HUES48 (cell line): Measurements from ENCODE around the gene GAPDH.
A peak's percentile ranks its signal among the peaks of the same experiment; 100 is the strongest.
"Not testable (repeated sequence)": the region's sequence is repeated elsewhere in the genome, so short reads cannot be mapped to it uniquely, and the experiment has no call there.

Experiments
- H3K27ac ChIP-seq: one replicate; pipeline ENCODE4 v1.7.0; 2013; ENCODE audit warnings: low read depth, low read length, inconsistent platforms
- H3K27me3 ChIP-seq: 2 replicates; pipeline ENCODE4 v1.6.1; 2013; ENCODE audit warnings: mild to moderate bottlenecking, low read length; ENCODE audit not compliant: control insufficient read depth, insufficient read depth
- H3K36me3 ChIP-seq: 2 replicates; pipeline ENCODE4 v1.6.1; 2013; ENCODE audit warnings: low read length; ENCODE audit not compliant: control insufficient read depth, insufficient read depth
- H3K4me1 ChIP-seq: 2 replicates; pipeline ENCODE4 v1.6.1; 2013; ENCODE audit warnings: mild to moderate bottlenecking, low read length; ENCODE audit not compliant: control insufficient read depth, insufficient read depth
- H3K4me3 ChIP-seq: 2 replicates; pipeline ENCODE4 v1.5.1; 2013; ENCODE audit warnings: mild to moderate bottlenecking, low read depth, low read length
- H3K9ac ChIP-seq: 2 replicates; pipeline ENCODE4 v1.6.1; 2013; ENCODE audit warnings: mild to moderate bottlenecking, low read depth, low read length, moderate library complexity
- H3K9me3 ChIP-seq: 2 replicates; pipeline ENCODE4 v1.6.1; 2013; ENCODE audit warnings: low read length; ENCODE audit not compliant: control insufficient read depth, insufficient read depth

The GAPDH gene

DNA sequence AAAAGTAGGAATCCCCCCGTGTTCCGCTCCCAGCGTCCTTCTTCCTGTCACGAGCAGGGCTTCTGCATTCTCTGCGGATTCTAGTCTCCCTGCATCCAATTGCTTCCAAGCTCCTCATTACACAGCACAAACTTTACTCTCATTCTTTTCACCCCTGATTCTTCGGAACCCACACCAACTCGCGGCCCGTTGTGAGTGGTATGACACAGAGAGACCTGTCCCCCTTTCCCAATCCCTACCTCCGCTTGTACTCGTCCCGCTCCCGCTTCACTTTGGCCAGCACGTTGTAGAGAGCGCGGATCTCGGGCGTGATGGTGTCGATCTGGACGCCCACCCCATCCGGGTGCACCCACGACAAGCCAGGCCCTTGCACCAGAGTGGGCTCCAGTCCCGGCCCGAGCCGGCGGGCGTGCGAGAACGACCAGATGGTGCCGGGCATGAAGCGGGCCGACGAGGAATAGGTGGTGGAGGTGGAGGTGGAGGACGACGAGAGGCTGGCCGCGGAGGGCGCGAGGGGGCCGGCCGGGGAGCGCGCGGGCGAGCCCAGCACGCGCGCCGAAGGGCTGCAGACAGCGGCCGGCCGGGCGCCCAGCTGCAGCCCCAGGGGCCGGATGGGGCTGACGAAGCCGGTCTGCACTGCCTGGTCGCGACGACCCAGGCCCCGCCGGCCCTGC, 20.8 kb downstream of the GAPDH start:
- Histone ChIP-seq H3K36me3 (peaks cover 48% of the 10 kb centered on the region), H3K27ac (peak overlapping the region; percentile 68)

DNA sequence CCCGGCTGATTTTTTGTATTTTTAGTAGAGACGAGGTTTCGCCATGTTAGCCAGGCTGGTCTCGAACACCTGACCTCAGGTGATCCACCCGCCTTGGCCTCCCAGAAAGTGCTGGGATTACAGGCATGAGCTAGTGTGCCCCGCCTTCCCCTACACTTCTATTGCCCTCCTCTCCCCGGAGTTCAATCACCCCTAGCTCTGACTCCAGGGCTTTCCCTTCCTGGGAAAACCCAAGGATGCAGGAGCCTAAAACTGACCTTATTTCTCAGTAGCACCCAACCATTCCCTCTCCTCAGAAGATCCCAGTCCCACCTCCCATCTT, 22.1 kb downstream of the GAPDH start:
- H3K4me3 ChIP-seq, H3K27ac ChIP-seq: not testable (repeated sequence)

More for the DNA sequence above, 20.8 kb downstream of the GAPDH start:
- Histone ChIP-seq H3K4me3 (peak overlapping the region; percentile 90), H3K27me3 (no peaks in the 10 kb centered on the region), H3K4me1 (peaks cover 25% of the 10 kb centered on the region), H3K9me3 (no peaks in the 10 kb centered on the region), H3K9ac (0 out of 2 replicates have a peak overlapping the region, but pooled peaks have one; percentile 20)

DNA sequence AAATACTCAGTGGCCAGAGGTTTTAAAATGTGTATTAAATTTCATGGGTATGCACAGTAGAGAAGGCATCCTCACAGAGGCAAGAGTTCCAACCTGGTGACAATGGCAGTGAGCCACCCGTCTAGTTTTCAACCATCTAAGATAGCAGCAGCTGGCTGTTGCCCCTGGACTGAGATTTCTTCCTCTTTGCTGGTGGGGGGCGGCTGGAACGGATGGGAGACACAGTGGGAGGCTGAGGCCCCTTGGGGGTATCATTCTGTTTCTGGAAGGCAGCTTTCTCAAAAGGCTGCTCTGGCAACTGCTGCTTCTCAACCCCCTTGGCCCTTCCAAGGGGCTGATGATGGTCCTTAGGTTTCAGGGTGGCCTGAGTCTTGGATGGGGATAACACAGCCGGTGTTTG, 22.5 kb downstream of the GAPDH start:
- Histone ChIP-seq H3K4me1 (peaks cover 25% of the 10 kb centered on the region), H3K27ac (no peak overlapping the region), H3K9ac (no peak overlapping the region), H3K4me3 (no peak overlapping the region), H3K36me3 (peaks cover 50% of the 10 kb centered on the region), H3K9me3 (no peaks in the 10 kb centered on the region), H3K27me3 (no peaks in the 10 kb centered on the region)

More for the DNA sequence above, 22.1 kb downstream of the GAPDH start:
- Histone ChIP-seq H3K36me3 (peaks cover 50% of the 10 kb centered on the region), H3K4me1 (peaks cover 25% of the 10 kb centered on the region)
- not testable (repeated sequence) for H3K27me3 ChIP-seq, H3K9ac ChIP-seq, H3K9me3 ChIP-seq

DNA sequence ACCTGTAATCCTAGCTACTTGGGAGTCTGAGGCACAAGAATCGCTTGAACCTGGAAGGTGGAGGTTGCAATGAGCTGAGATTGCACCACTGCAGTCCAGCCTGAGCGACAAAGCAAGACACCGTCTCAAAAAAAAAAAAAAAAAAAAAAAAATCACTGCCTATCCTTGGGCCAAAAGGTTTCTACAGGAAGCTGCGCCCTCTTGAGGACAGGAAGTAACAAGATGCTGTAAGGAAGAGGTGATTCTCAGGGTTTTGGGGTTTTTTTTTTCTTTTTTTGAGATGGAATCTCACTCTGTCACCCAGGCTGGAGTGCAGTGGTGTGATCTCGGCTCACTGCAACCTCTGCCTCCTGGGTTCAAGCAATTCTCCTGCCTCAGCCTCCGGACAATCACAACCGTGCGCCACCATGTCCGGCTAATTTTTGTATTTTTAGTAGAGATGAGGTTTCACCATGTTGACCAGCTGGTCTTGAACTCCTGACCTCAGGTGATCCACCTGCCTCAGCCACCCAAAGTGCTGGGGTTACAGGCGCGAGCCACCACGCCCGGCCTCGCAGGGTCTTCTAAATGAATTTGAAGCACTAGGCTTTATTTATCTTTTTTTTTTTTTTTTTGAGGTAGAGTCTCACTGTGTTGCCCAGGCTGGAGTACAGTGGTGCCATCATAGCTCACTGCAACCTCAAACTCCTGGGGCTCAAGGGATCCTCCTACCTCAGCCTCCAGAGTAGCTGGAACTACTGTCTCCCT, 23.9 kb downstream of the GAPDH start:
- not testable (repeated sequence) for H3K27me3 ChIP-seq, H3K9ac ChIP-seq, H3K4me3 ChIP-seq, H3K27ac ChIP-seq, H3K9me3 ChIP-seq
- H3K36me3 ChIP-seq: peaks cover 59% of the 10 kb centered on the region
- peaks cover 13% of the 10 kb centered on the region for H3K4me1 ChIP-seq

DNA sequence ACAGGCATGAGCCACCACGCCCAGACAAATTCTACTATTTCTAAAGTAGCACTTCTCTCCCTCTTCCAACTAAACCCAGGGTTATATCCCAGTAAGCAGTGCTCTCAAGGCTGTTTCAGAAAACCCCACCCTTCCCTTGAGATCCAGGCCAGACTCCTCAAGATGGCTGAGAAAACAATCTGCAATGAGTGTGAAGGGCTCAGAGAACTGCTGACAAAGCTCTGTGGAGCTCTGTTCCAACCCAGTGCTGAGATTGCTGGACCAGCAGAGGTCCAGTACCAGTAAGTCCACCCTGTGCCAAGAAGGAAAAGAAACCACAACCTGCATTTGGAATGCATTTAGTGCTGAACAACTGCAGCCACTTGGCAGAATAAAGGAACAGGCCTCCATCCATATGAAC, 25.2 kb downstream of the GAPDH start:
- peaks cover 5% of the 10 kb centered on the region for H3K4me1 ChIP-seq
- no peak overlapping the region for H3K9ac ChIP-seq
- peaks cover 67% of the 10 kb centered on the region for H3K36me3 ChIP-seq
- no peaks in the 10 kb centered on the region for H3K9me3 ChIP-seq
- no peak overlapping the region for H3K27ac ChIP-seq
- H3K27me3 ChIP-seq: no peaks in the 10 kb centered on the region
- no peak overlapping the region for H3K4me3 ChIP-seq

DNA sequence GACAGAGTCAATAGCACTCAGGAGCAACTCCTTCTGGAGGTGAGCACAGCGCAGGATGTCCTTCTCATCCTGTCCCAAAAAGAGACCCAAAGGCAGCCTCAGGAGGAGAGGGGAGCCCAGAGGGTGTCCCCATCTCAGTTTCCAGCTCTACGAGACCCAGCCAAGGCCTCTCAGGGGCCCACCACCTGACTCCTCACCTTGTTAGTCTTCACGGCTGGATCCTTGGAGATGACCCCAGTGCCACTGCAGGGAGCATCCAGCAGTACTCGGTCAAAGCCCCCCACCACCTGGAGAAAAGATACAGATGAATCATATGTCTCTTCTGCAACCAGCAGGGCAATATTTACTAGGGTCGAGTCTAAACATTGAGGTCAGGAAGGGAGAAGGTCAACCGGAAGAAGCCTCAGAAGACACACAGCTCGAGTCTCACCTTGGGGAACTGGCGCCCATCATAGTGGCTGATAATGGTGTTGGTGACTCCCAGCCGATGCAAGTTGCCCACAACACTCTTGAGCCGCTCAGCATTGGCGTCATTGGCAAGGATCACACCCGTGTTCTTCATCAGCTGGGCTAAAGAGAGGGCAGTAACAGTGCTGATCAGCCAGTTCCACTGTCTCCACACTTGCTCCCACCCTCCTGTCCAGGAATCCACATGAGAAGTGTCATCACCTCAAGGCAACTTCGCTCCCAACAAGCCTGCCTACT, 26.3 kb downstream of the GAPDH start:
- H3K27me3 ChIP-seq: no peaks in the 10 kb centered on the region
- no peak overlapping the region for H3K4me3 ChIP-seq
- H3K36me3 ChIP-seq: peaks cover 79% of the 10 kb centered on the region
- H3K27ac ChIP-seq: no peak overlapping the region
- no peak overlapping the region for H3K9ac ChIP-seq
- H3K9me3 ChIP-seq: no peaks in the 10 kb centered on the region
- no peaks in the 10 kb centered on the region for H3K4me1 ChIP-seq

DNA sequence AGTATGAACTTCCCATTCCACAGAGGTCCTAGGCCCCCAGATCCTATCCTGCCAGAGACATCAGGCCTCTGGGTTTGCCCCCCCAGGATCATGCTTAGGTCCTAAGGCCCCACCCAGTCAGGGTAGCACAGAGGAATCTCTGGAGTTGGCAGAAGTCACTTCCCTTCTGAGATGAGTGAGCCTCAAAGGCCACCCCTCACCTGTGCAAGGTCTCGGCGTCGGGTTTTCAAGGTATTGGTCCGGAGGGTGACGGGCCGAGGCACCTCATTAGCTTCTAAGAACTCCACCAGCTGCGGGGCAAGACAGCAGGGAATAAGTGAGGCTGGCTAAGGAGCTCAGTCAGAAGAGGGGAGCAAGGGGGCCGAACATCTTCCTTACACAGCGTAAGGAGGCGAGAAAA, 28.6 kb downstream of the GAPDH start:
- no peak overlapping the region for H3K4me3 ChIP-seq
- H3K9ac ChIP-seq: no peak overlapping the region
- no peaks in the 10 kb centered on the region for H3K4me1 ChIP-seq
- H3K36me3 ChIP-seq: peaks cover 80% of the 10 kb centered on the region
- H3K9me3 ChIP-seq: no peaks in the 10 kb centered on the region
- H3K27ac ChIP-seq: no peak overlapping the region
- H3K27me3 ChIP-seq: no peaks in the 10 kb centered on the region

DNA sequence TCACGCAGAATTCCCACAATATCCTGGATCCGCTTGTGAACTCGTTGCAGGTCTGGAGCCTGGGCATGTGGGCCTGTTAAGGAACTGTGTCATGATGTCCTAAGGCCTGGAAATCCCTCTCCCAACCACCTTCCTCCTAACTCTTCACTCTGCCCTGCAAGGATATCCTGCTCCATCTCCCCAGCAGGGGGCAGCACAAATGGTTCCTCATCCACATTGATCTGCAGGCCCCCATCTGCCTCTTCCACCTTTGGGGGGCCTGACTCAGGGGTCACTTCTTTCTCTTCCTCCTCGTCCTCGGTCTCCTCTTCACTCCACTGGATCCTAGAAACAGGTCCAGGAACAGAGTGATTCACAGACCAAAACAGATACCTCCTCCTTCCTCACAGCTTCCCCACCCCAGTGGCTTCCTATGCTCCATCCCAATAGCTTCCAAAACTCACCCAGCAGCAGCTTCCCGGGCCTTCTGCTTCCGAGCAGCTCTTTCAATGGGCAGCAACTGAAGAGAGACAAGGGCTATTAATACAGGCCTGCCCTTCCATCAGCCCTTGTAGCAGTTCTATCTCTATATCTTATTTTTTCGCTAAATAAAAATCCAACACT, 29.2 kb downstream of the GAPDH start:
- H3K9me3 ChIP-seq: no peaks in the 10 kb centered on the region
- no peak overlapping the region for H3K9ac ChIP-seq
- no peaks in the 10 kb centered on the region for H3K4me1 ChIP-seq
- no peak overlapping the region for H3K4me3 ChIP-seq
- H3K36me3 ChIP-seq: peaks cover 79% of the 10 kb centered on the region
- no peaks in the 10 kb centered on the region for H3K27me3 ChIP-seq
- H3K27ac ChIP-seq: no peak overlapping the region

DNA sequence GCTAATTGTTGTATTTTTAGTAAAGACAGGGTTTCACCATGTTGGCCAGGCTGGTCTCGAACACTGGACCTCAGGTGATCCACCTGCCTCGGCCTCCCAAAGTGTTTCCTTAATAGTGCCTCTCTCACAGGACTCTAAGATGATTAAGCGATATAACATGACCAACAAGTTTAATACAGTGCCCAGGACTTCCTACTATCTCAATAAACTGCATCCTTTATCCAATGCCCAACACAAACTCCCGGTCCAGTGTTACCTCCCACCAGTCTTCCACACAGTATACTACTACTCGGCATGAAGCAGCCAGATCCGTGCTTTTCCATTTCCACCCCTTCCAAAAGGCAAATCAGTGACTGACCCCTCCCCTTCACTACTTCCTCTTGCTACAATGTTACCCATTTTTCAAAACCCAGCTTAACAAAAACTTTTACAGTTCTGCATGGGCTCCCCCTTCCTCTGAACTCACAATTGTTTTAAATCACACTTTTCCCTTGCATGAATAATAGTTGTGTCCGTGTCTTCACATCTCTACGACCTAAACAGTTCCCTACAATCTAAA, 32.9 kb downstream of the GAPDH start:
- H3K9ac ChIP-seq: peak overlapping the region; percentile 89; the same call in 1 of the 2 replicates
- no peaks in the 10 kb centered on the region for H3K9me3 ChIP-seq
- H3K4me1 ChIP-seq: no peaks in the 10 kb centered on the region
- peaks cover 73% of the 10 kb centered on the region for H3K36me3 ChIP-seq
- H3K27ac ChIP-seq: no peak overlapping the region
- H3K27me3 ChIP-seq: no peaks in the 10 kb centered on the region
- peak overlapping the region; percentile 94 for H3K4me3 ChIP-seq

DNA sequence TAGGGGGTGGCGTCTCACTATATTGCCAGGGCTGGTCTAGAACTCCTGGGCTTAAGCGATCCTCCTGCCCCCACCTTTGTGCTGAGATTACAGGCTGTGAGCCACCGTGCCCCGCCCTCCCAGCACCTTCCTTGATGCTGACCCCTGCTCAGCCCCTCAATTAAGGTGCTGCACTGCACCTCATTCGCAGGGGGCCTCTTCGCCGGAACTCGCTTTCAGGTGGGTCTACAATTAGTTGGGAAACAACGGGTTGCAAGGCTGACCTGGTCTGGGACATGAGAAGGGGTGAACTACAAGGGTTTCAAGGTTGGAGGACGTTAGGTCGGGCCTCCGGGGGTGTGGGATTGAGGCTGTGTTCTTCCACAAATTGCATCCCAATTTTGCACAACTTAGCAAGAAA, 35.0 kb downstream of the GAPDH start:
- Histone ChIP-seq H3K9ac (no peak overlapping the region), H3K4me1 (no peaks in the 10 kb centered on the region), H3K4me3 (no peak overlapping the region), H3K36me3 (peaks cover 76% of the 10 kb centered on the region), H3K27ac (no peak overlapping the region), H3K9me3 (no peaks in the 10 kb centered on the region), H3K27me3 (no peaks in the 10 kb centered on the region)
